Naive thymus-derived CD8-positive, alpha-beta T cell (primary cell): ENCODE results near the gene LILRB3. TPM values are rescaled to one million over a fixed set of nuclear protein-coding genes. Genes with fewer than 3 reads are reported as not detected.
"Not testable (repeated sequence)": the region's sequence is repeated elsewhere in the genome, so short reads cannot be mapped to it uniquely, and the experiment has no call there.

Experiments
- ATAC-seq, 2 donors: fragments of 150-1000 bp; cut with Tn5 transposase in 1 of 2; sonication (Bioruptor Pico), chemical (Tn5 transposase) in 1 of 2; 1 replicate in 1 of 2; 2 replicates in 1 of 2; pipeline ENCODE4 v1.10.0; 2021; ENCODE audit warnings: mild to moderate bottlenecking in 2 of 2, moderate library complexity in 2 of 2
- POLR2A ChIA-PET: fragments of 350-600 bp; sonication (Branson Sonifier 250); formaldehyde crosslinking; loops from one replicate; lab custom pipeline; 2021; ENCODE audit warnings: antibody characterized with exemption; lab: Charles Lee
- DNase-seq, 10 donors: peaks; one replicate each; pipeline versions ENCODE4 v3.0.0 to v3.0.0-alpha.2; 2020 to 2022
- H3K27ac Mint-ChIP-seq, 10 donors: one replicate each; pipeline ENCODE4 v1.8.0; 2020 to 2022; ENCODE audit warnings: mild to moderate bottlenecking in 10 of 10, mixed read lengths in 10 of 10, moderate library complexity in 4 of 10, inconsistent platforms in 1 of 10
- H3K27me3 Mint-ChIP-seq, 5 donors: one replicate each; pipeline ENCODE4 v1.8.0; 2021 to 2022; ENCODE audit warnings: mixed read lengths in 5 of 5
- H3K36me3 Mint-ChIP-seq, 3 donors: one replicate each; pipeline ENCODE4 v1.8.0; 2020 to 2022; ENCODE audit warnings: mixed read lengths in 3 of 3, mild to moderate bottlenecking in 2 of 3, inconsistent platforms in 1 of 3
- H3K4me1 Mint-ChIP-seq, 4 donors: one replicate each; pipeline ENCODE4 v1.8.0; 2021 to 2022; ENCODE audit warnings: mixed read lengths in 4 of 4
- H3K4me3 Mint-ChIP-seq, 10 donors: one replicate each; pipeline ENCODE4 v1.8.0; 2020 to 2022; ENCODE audit warnings: mild to moderate bottlenecking in 10 of 10, mixed read lengths in 10 of 10, moderate library complexity in 6 of 10, inconsistent platforms in 1 of 10
- H3K9me3 Mint-ChIP-seq, 9 donors: one replicate each; pipeline ENCODE4 v1.8.0; 2020 to 2022; ENCODE audit warnings: mixed read lengths in 9 of 9, mild to moderate bottlenecking in 3 of 9, inconsistent platforms in 1 of 9, moderate library complexity in 1 of 9
- polyA plus RNA-seq, 3 donors: library from polyadenylated mRNA; unstranded; fragments of 300-500 nt; fragmentation: Illumina TruSeq; gene quantifications; one replicate each; pipeline ENCODE4 v1.2.3, GENCODE V29; 2021
- total RNA-seq, 8 experiments: library from RNA in 2 of 8; stranded (reverse) in 2 of 8; gene quantifications; one replicate each; pipeline ENCODE4 v1.2.3 and lab custom pipeline; 2021 to 2026

LILRB3 gene
- total RNA-seq (under 1 TPM in 1 of 2 experiments, not detected in 1; 0.62 TPM), polyA plus RNA-seq (not detected), total RNA-seq (lab: John Stamatoyannopoulos, UW) (0 to 0.14 (median 0.04) reads per million in 6 experiments)

GRCh38 chr19:54222474-54223276 lies at the start of gene LILRB3:
TSS of gene LILRB3 (minus strand) at chr19:54223007. CDS start at chr19:54222976, 31 bp downstream.
- not testable (repeated sequence) for ATAC-seq, H3K4me3 Mint-ChIP-seq, H3K36me3 Mint-ChIP-seq, H3K9me3 Mint-ChIP-seq, DNase-seq
- H3K27ac Mint-ChIP-seq = peak within 1 kb of the TSS in 1 of 10 donors; percentile 1
- POLR2A ChIA-PET = interaction anchor here (0.6 kb wide), 1 partner anchor 55 kb away, joined by 3 read pairs; no protein-coding TSS in a partner anchor
- peaks cover 2 to 10% (median 7%) of the 10 kb centered on the region in 4 donors for H3K4me1 Mint-ChIP-seq
- peaks cover 3 to 18% (median 6%) of the 10 kb centered on the region in 5 donors for H3K27me3 Mint-ChIP-seq

GRCh38 chr19:54272181-54272580 lies 49.4 kb upstream of the LILRB3 start:
- ATAC-seq, POLR2A ChIA-PET, DNase-seq, H3K4me3 Mint-ChIP-seq, H3K9me3 Mint-ChIP-seq, H3K36me3 Mint-ChIP-seq, H3K27ac Mint-ChIP-seq, H3K4me1 Mint-ChIP-seq: not testable (repeated sequence)
- peaks cover 8 to 34% (median 29%) of the 10 kb centered on the region in 5 donors for H3K27me3 Mint-ChIP-seq

GRCh38 chr19:54271587-54271986 lies 48.8 kb upstream of the LILRB3 start:
- H3K27me3 Mint-ChIP-seq = peaks cover 8 to 33% (median 29%) of the 10 kb centered on the region in 5 donors
- ATAC-seq, H3K4me1 Mint-ChIP-seq, H3K27ac Mint-ChIP-seq, H3K4me3 Mint-ChIP-seq, H3K9me3 Mint-ChIP-seq, H3K36me3 Mint-ChIP-seq, POLR2A ChIA-PET, DNase-seq: not testable (repeated sequence)

GRCh38 chr19:54271106-54271505 lies 48.3 kb upstream of the LILRB3 start:
- POLR2A ChIA-PET = no interaction called here
- H3K9me3 Mint-ChIP-seq = no peaks in the 10 kb centered on the region
- H3K36me3 Mint-ChIP-seq = no peaks in the 10 kb centered on the region
- H3K27ac Mint-ChIP-seq = no peak overlapping the region
- no peak overlapping the region for H3K4me3 Mint-ChIP-seq
- H3K4me1 Mint-ChIP-seq = no peaks in the 10 kb centered on the region
- no peak for DNase-seq
- no peak for ATAC-seq
- peaks cover 8 to 32% (median 26%) of the 10 kb centered on the region in 5 donors for H3K27me3 Mint-ChIP-seq

GRCh38 chr19:54268936-54269335 lies 46.1 kb upstream of the LILRB3 start:
- H3K27ac Mint-ChIP-seq = no peak overlapping the region
- peaks cover 0 to 4% (median 0%) of the 10 kb centered on the region in 4 donors for H3K4me1 Mint-ChIP-seq
- POLR2A ChIA-PET = no interaction called here
- DNase-seq (no peak), ATAC-seq (no peak)
- H3K36me3 Mint-ChIP-seq = no peaks in the 10 kb centered on the region
- no peaks in the 10 kb centered on the region for H3K9me3 Mint-ChIP-seq
- H3K4me3 Mint-ChIP-seq = no peak overlapping the region
- peaks cover 16 to 28% (median 21%) of the 10 kb centered on the region in 5 donors for H3K27me3 Mint-ChIP-seq

GRCh38 chr19:54266133-54266532 lies 43.3 kb upstream of the LILRB3 start:
- H3K4me1 Mint-ChIP-seq = peaks cover 0 to 4% (median 0%) of the 10 kb centered on the region in 4 donors
- peaks cover 12 to 20% (median 15%) of the 10 kb centered on the region in 5 donors for H3K27me3 Mint-ChIP-seq
- H3K9me3 Mint-ChIP-seq = no peaks in the 10 kb centered on the region
- peak overlapping the region in 1 of 10 donors; percentile 71 for H3K27ac Mint-ChIP-seq
- DNase-seq (peak in 9 of 10 donors; percentile 26 to 78 (median 50)), ATAC-seq (peak; percentile 52 to 61)
- H3K36me3 Mint-ChIP-seq = no peaks in the 10 kb centered on the region
- POLR2A ChIA-PET = no interaction called here
- no peak overlapping the region for H3K4me3 Mint-ChIP-seq

GRCh38 chr19:54262470-54262869 lies 39.7 kb upstream of the LILRB3 start:
- ATAC-seq (no peak), DNase-seq (no peak)
- no peaks in the 10 kb centered on the region for H3K9me3 Mint-ChIP-seq
- H3K4me3 Mint-ChIP-seq = no peak overlapping the region
- H3K27me3 Mint-ChIP-seq = peaks cover 7 to 12% (median 8%) of the 10 kb centered on the region in 5 donors
- POLR2A ChIA-PET = no interaction called here
- no peak overlapping the region for H3K27ac Mint-ChIP-seq
- no peaks in the 10 kb centered on the region for H3K36me3 Mint-ChIP-seq
- H3K4me1 Mint-ChIP-seq = peaks cover 0 to 4% (median 0%) of the 10 kb centered on the region in 4 donors

GRCh38 chr19:54262066-54262465 lies 39.3 kb upstream of the LILRB3 start:
- Mint-ChIP-seq H3K36me3 (no peaks in the 10 kb centered on the region), H3K27ac (no peak overlapping the region), H3K4me1 (peaks cover 0 to 4% (median 0%) of the 10 kb centered on the region in 4 donors), H3K27me3 (peaks cover 7 to 12% (median 8%) of the 10 kb centered on the region in 5 donors), H3K4me3 (no peak overlapping the region), H3K9me3 (no peaks in the 10 kb centered on the region)
- POLR2A ChIA-PET = no interaction called here
- ATAC-seq = no peak
- no peak for DNase-seq

- DNase-seq (no peak), ATAC-seq (no peak)
- H3K4me3 Mint-ChIP-seq = no peak within 1 kb of the TSS
- H3K27ac Mint-ChIP-seq = peak within 1 kb of the TSS in 1 of 10 donors; percentile 17
- peaks cover 0 to 19% (median 8%) of the 10 kb centered on the region in 5 donors for H3K27me3 Mint-ChIP-seq
- H3K4me1 Mint-ChIP-seq = no peaks in the 10 kb centered on the region
- POLR2A ChIA-PET = no interaction called here
- no peaks in the 10 kb centered on the region for H3K36me3 Mint-ChIP-seq
- H3K9me3 Mint-ChIP-seq = no peaks in the 10 kb centered on the region
Measured at GRCh38 chr19:54257116-54257480, 34.3 kb upstream of the LILRB3 start, which contains the start of gene LILRB5. TSS of gene LILRB5 (minus strand) at chr19:54257273. CDS start at chr19:54257193, 80 bp downstream.

GRCh38 chr19:54256250-54257115 lies 33.7 kb upstream of the LILRB3 start:
- H3K27ac Mint-ChIP-seq = no peak overlapping the region
- H3K27me3 Mint-ChIP-seq = peaks cover 0 to 22% (median 8%) of the 10 kb centered on the region in 5 donors
- H3K36me3 Mint-ChIP-seq = no peaks in the 10 kb centered on the region
- H3K9me3 Mint-ChIP-seq = no peaks in the 10 kb centered on the region
- no peak overlapping the region for H3K4me3 Mint-ChIP-seq
- POLR2A ChIA-PET = no interaction called here
- DNase-seq (no peak), ATAC-seq (no peak)
- H3K4me1 Mint-ChIP-seq = no peaks in the 10 kb centered on the region

- Mint-ChIP-seq H3K27ac (no peak overlapping the region), H3K36me3 (no peaks in the 10 kb centered on the region), H3K27me3 (peaks cover under 1 to 23% (median 8%) of the 10 kb centered on the region in 5 donors), H3K4me3 (no peak overlapping the region), H3K9me3 (no peaks in the 10 kb centered on the region), H3K4me1 (no peaks in the 10 kb centered on the region)
- ATAC-seq (no peak), DNase-seq (no peak)
- POLR2A ChIA-PET = no interaction called here
Measured at GRCh38 chr19:54255105-54255775, 32.4 kb upstream of the LILRB3 start.

- Mint-ChIP-seq H3K9me3 (no peaks in the 10 kb centered on the region), H3K36me3 (no peaks in the 10 kb centered on the region), H3K27me3 (peaks cover 3 to 23% (median 8%) of the 10 kb centered on the region in 5 donors), H3K4me3 (no peak overlapping the region), H3K4me1 (no peaks in the 10 kb centered on the region), H3K27ac (no peak overlapping the region)
- POLR2A ChIA-PET = no interaction called here
- no peak for ATAC-seq
- DNase-seq = no peak
Measured at GRCh38 chr19:54254195-54254906, 31.5 kb upstream of the LILRB3 start.
